ENCODE measurements around the gene BPI.

DNA sequence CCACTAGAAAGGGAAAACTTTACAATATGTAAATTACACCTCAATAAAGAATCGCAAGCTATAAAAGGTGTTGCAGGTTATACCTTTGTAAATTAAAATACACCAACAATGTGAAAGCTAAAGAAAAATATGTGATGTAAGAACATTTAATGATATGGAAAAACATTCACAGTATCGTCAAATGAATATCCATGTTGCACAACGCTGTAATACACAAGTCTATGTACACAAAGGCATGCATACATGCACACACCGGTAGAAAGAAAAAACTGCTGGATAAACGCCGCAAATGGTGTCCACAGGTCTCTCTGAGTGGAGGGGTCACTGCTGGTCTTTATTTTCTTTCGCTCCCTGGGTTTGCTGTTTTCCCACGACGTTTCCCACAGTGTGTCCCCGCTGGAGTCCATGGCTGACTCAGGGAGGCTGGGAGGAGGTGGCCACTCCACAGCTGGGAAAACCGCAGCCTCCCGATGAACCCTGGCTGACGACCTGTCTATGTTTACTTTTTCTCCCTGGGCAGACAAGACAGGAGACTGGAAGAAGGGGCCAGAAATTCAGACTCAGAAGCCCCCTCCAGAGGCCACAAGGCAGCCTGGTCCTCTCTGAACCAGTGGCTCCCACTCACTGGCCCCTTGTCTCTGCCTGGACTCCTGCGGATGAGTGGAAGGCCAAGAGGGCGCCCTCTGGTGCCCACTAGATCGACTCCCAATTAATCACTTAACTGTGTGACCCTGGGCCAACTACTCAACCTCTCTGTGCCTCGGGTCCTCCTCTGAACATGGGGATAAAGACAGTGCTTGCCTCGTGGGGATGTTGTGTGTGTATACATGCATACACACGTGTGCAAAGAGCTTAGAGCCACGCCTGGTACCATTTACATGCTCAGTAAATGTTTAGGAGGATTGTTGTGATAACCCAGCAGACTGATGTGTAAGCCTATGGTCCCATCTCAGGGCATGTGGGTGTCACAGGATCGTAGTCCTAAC lies 12.8 kb upstream of the BPI start:
- peak in 1 of 5 experiments; percentile 15 for TF ChIP-seq CTCF (IDR thresholded peaks at IDR 0.05)
- TF ChIP-seq POLR2A (IDR thresholded peaks at IDR 0.05), result no peak
